Neural cell (in vitro differentiated cells): Measurements from ENCODE around the gene RFTN1. TPM values are rescaled to one million over a fixed set of nuclear protein-coding genes. Genes with fewer than 3 reads are reported as not detected.
A peak's percentile ranks its signal among the peaks of the same experiment; 100 is the strongest.

Experiments used
- H2AFZ ChIP-seq: fragments of 200-600, 300-800 bp; sonication (generic), shearing (Covaris generic); 2 replicates; pipeline ENCODE4 v1.6.0; 2014; ENCODE audit warnings: low read depth, mild to moderate bottlenecking, antibody characterized with exemption, low read length, moderate library complexity
- H3F3A ChIP-seq: fragments of 200-600 bp; shearing (Covaris generic); 2 replicates; pipeline ENCODE4 v1.6.1; 2016; ENCODE audit warnings: mild to moderate bottlenecking, moderate library complexity, mixed read lengths, antibody characterized with exemption, low read length; ENCODE audit not compliant: insufficient read depth, poor library complexity, severe bottlenecking
- H3K27ac ChIP-seq: fragments of 200-600, 300-800 bp; sonication (generic), shearing (Covaris generic); 2 replicates; pipeline ENCODE4 v1.5.1; 2014; ENCODE audit warnings: mild to moderate bottlenecking, low read length, moderate library complexity
- H3K27me3 ChIP-seq: fragments of 300-800, 200-600 bp; sonication (generic), shearing (Covaris generic); 2 replicates; pipeline ENCODE4 v1.6.0; 2014; ENCODE audit warnings: mild to moderate bottlenecking, low read depth, low read length, moderate library complexity; ENCODE audit not compliant: insufficient read depth
- H3K36me3 ChIP-seq: fragments of 300-800, 200-600 bp; sonication (generic), shearing (Covaris generic); 2 replicates; pipeline ENCODE4 v1.5.1; 2014; ENCODE audit warnings: mild to moderate bottlenecking, antibody characterized with exemption, low read length, moderate library complexity; ENCODE audit not compliant: insufficient read depth
- H3K4me2 ChIP-seq: fragments of 300-800, 200-600 bp; sonication (generic), shearing (Covaris generic); 2 replicates; pipeline ENCODE4 v1.6.0; 2014; ENCODE audit warnings: mild to moderate bottlenecking, low read length
- H3K4me3 ChIP-seq: fragments of 300-800, 200-600 bp; sonication (generic), shearing (Covaris generic); 2 replicates; pipeline ENCODE4 v1.5.1; 2014; ENCODE audit warnings: mild to moderate bottlenecking, low read length, moderate library complexity
- H3K79me2 ChIP-seq: fragments of 200-600 bp; shearing (Covaris generic); replicated peaks from 2 replicates; pipeline ENCODE4 v1.6.0; 2014; ENCODE audit warnings: mild to moderate bottlenecking, low read length, moderate library complexity; ENCODE audit not compliant: insufficient read depth
- H3K9ac ChIP-seq: fragments of 300-800, 200-600 bp; sonication (generic), shearing (Covaris generic); 2 replicates; pipeline ENCODE4 v1.6.1; 2016; ENCODE audit warnings: mild to moderate bottlenecking, low read length, mixed read lengths
- H3K9me2 ChIP-seq: fragments of 200-600 bp; shearing (Covaris generic); 2 replicates; pipeline ENCODE4 v1.6.1; 2016; ENCODE audit warnings: mild to moderate bottlenecking, low read length, mixed read lengths; ENCODE audit not compliant: insufficient read depth
- H3K9me3 ChIP-seq: fragments of 200-600, 300-800 bp; sonication (generic), shearing (Covaris generic); 2 replicates; pipeline ENCODE4 v1.6.1; 2016; ENCODE audit warnings: mild to moderate bottlenecking, mixed run types, low read length, moderate library complexity, mixed read lengths
- H4K20me1 ChIP-seq: fragments of 200-600 bp; shearing (Covaris generic); 2 replicates; pipeline ENCODE4 v1.6.1; 2016; ENCODE audit warnings: mild to moderate bottlenecking, mixed run types; ENCODE audit not compliant: insufficient read depth
- CTCF ChIP-seq: fragments of 450-650 bp; IDR thresholded peaks from 2 replicates; pipeline ENCODE4 v1.5.1; 2014; ENCODE audit warnings: antibody characterized with exemption, mild to moderate bottlenecking, moderate library complexity; ENCODE audit not compliant: poor library complexity, severe bottlenecking
- EP300 ChIP-seq: fragments of 450-650 bp; conservative IDR thresholded peaks from 2 replicates; pipeline ENCODE4 v1.6.1; 2014; ENCODE audit warnings: antibody characterized with exemption, mild to moderate bottlenecking, moderate library complexity; ENCODE audit not compliant: poor library complexity, severe bottlenecking
- EZH2 ChIP-seq: fragments of 200-600, 300-800 bp; shearing (Covaris generic), sonication (generic); IDR thresholded peaks from 2 replicates; pipeline ENCODE4 v1.6.1; 2014; ENCODE audit warnings: antibody characterized with exemption, low read length, borderline replicate concordance, mild to moderate bottlenecking; ENCODE audit not compliant: insufficient read depth, poor library complexity, severe bottlenecking
- MXI1 ChIP-seq: fragments of 450-650 bp; conservative IDR thresholded peaks from 2 replicates; pipeline ENCODE4 v1.6.1; 2014; ENCODE audit warnings: antibody characterized with exemption, mild to moderate bottlenecking; ENCODE audit not compliant: poor library complexity, severe bottlenecking
- POLR2AphosphoS5 ChIP-seq: IDR thresholded peaks from 2 replicates; pipeline ENCODE4 v1.6.1; 2012
- RAD21 ChIP-seq: fragments of 450-650 bp; conservative IDR thresholded peaks from 2 replicates; pipeline ENCODE4 v1.6.1; 2014; ENCODE audit warnings: antibody characterized with exemption, mild to moderate bottlenecking, moderate library complexity
- SMC3 ChIP-seq: fragments of 450-650 bp; conservative IDR thresholded peaks from 2 replicates; pipeline ENCODE4 v1.6.1; 2014; ENCODE audit warnings: antibody characterized with exemption, mild to moderate bottlenecking, moderate library complexity; ENCODE audit not compliant: poor library complexity
- TAF1 ChIP-seq: IDR thresholded peaks from 2 replicates; pipeline ENCODE4 v1.6.1; 2012; ENCODE audit warnings: low read depth
- polyA plus RNA-seq: library from polyadenylated mRNA; depleted of rRNA; stranded (reverse); fragments of >200 nt; gene quantifications from 2 replicates; pipeline ENCODE4 v1.2.3, GENCODE V29; 2014
- TF ChIP-seq, protein P1 (sequence below): IDR thresholded peaks from 2 replicates; pipeline ENCODE4 v1.6.1; 2012; ENCODE audit warnings: borderline replicate concordance

RFTN1 gene
- polyA plus RNA-seq, 1 donor from 2014 or later: 36.8 TPM

- Histone ChIP-seq H2AFZ (no peak overlapping the region), H3F3A (no peaks in the 10 kb centered on the region), H3K4me3 (peak overlapping the region; percentile 24), H3K36me3 (no peaks in the 10 kb centered on the region), H3K9ac (peak overlapping the region; percentile 43), H4K20me1 (no peaks in the 10 kb centered on the region), H3K27ac (peak overlapping the region; percentile 73), H3K9me2 (no peaks in the 10 kb centered on the region), H3K9me3 (no peaks in the 10 kb centered on the region), H3K79me2 (no peaks in the 10 kb centered on the region), H3K27me3 (peaks cover 24% of the 10 kb centered on the region), H3K4me2 (peak overlapping the region; percentile 22)
- no peak for TF ChIP-seq EP300
- peak; percentile 80 for TF ChIP-seq SMC3
- TF ChIP-seq MXI1: no peak
- peak; percentile 71 for TF ChIP-seq RAD21
- TF ChIP-seq EZH2: no peak
- TF ChIP-seq, protein P1, sequence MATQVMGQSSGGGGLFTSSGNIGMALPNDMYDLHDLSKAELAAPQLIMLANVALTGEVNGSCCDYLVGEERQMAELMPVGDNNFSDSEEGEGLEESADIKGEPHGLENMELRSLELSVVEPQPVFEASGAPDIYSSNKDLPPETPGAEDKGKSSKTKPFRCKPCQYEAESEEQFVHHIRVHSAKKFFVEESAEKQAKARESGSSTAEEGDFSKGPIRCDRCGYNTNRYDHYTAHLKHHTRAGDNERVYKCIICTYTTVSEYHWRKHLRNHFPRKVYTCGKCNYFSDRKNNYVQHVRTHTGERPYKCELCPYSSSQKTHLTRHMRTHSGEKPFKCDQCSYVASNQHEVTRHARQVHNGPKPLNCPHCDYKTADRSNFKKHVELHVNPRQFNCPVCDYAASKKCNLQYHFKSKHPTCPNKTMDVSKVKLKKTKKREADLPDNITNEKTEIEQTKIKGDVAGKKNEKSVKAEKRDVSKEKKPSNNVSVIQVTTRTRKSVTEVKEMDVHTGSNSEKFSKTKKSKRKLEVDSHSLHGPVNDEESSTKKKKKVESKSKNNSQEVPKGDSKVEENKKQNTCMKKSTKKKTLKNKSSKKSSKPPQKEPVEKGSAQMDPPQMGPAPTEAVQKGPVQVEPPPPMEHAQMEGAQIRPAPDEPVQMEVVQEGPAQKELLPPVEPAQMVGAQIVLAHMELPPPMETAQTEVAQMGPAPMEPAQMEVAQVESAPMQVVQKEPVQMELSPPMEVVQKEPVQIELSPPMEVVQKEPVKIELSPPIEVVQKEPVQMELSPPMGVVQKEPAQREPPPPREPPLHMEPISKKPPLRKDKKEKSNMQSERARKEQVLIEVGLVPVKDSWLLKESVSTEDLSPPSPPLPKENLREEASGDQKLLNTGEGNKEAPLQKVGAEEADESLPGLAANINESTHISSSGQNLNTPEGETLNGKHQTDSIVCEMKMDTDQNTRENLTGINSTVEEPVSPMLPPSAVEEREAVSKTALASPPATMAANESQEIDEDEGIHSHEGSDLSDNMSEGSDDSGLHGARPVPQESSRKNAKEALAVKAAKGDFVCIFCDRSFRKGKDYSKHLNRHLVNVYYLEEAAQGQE: peak; percentile 74
- TF ChIP-seq POLR2AphosphoS5: no peak
- TF ChIP-seq CTCF: peak; percentile 68
These were observed 3.4 kb upstream of the RFTN1 start for GRCh38 chr3:16516695-16517481.

GRCh38 chr3:16515885-16516420 lies 2.5 kb upstream of the RFTN1 start:
- Histone ChIP-seq H2AFZ (no peak overlapping the region), H3K27me3 (peaks cover 31% of the 10 kb centered on the region), H4K20me1 (no peaks in the 10 kb centered on the region), H3F3A (no peaks in the 10 kb centered on the region), H3K4me2 (no peak overlapping the region), H3K4me3 (peak overlapping the region; percentile 24), H3K79me2 (no peaks in the 10 kb centered on the region), H3K27ac (peak overlapping the region; percentile 73), H3K9me3 (no peaks in the 10 kb centered on the region), H3K36me3 (no peaks in the 10 kb centered on the region), H3K9me2 (no peaks in the 10 kb centered on the region), H3K9ac (peak overlapping the region; percentile 43)
- peak; percentile 47 for TF ChIP-seq EP300
- TF ChIP-seq MXI1: no peak
- peak; percentile 47 for TF ChIP-seq TAF1
